HepG2 (cell line): ENCODE results near the gene GNG13.

Experiments
- ATF2 ChIP-seq: sonication (generic); formaldehyde crosslinking; IDR thresholded peaks from 2 replicates; pipeline ENCODE4 v1.4.0; 2020; ENCODE audit warnings: missing genetic modification reagents
- CTCF ChIP-seq: sonication (generic); formaldehyde crosslinking; IDR thresholded peaks from 2 replicates; pipeline ENCODE4 v1.5.0; 2020; ENCODE audit warnings: mild to moderate bottlenecking, missing genetic modification reagents, moderate library complexity
- HOXA7 ChIP-seq: sonication (generic); formaldehyde crosslinking; IDR thresholded peaks from 2 replicates; pipeline ENCODE4 v1.8.1; 2022; ENCODE audit warnings: mild to moderate bottlenecking, missing genetic modification reagents, moderate library complexity
- PAXIP1 ChIP-seq: sonication (generic); formaldehyde crosslinking; conservative IDR thresholded peaks from 2 replicates; pipeline ENCODE4 v1.4.0; 2020; ENCODE audit warnings: mild to moderate bottlenecking, missing genetic modification reagents, moderate library complexity
- POLR2AphosphoS5 ChIP-seq: IDR thresholded peaks from 2 replicates; pipeline ENCODE4 v1.6.1; 2012; ENCODE audit warnings: low read depth, low read length
- RAD21 ChIP-seq: fragments of 450-650 bp; formaldehyde crosslinking; IDR thresholded peaks from 2 replicates; pipeline ENCODE4 v1.5.0; 2020; ENCODE audit warnings: mild to moderate bottlenecking
- RELA ChIP-seq: sonication (generic); formaldehyde crosslinking; IDR thresholded peaks from 2 replicates; pipeline ENCODE4 v1.4.0; 2020; ENCODE audit warnings: missing genetic modification reagents
- REST ChIP-seq, 2 experiments: IDR thresholded peaks; 2 replicates each; pipeline ENCODE4 v1.6.1; 2011 to 2012; ENCODE audit warnings: low read length in 2 of 2, borderline replicate concordance in 1 of 2, low read depth in 1 of 2, mild to moderate bottlenecking in 1 of 2, moderate library complexity in 1 of 2
- SIN3A ChIP-seq: IDR thresholded peaks from 2 replicates; pipeline ENCODE4 v1.6.1; 2011; ENCODE audit warnings: low read depth, mild to moderate bottlenecking, control low read depth, low read length, borderline replicate concordance
- SMAD3 ChIP-seq: sonication (generic); formaldehyde crosslinking; IDR thresholded peaks from 2 replicates; pipeline ENCODE4 v1.4.0; 2020; ENCODE audit warnings: missing genetic modification reagents
- TP53 ChIP-seq: sonication (generic); formaldehyde crosslinking; conservative IDR thresholded peaks from 2 replicates; pipeline ENCODE4 v1.4.0; 2020; ENCODE audit warnings: missing genetic modification reagents
- ZBTB44 ChIP-seq: sonication (generic); formaldehyde crosslinking; IDR thresholded peaks from 2 replicates; pipeline ENCODE4 v1.4.0; 2020; ENCODE audit warnings: missing genetic modification reagents
- ZFX ChIP-seq: sonication (generic); formaldehyde crosslinking; IDR thresholded peaks from 2 replicates; pipeline ENCODE4 v1.4.0; 2020; ENCODE audit warnings: mild to moderate bottlenecking, low read depth, missing genetic modification reagents, moderate library complexity
- ZNF776 ChIP-seq: sonication (generic); formaldehyde crosslinking; IDR thresholded peaks from 2 replicates; pipeline ENCODE4 v1.4.0; 2020; ENCODE audit warnings: mild to moderate bottlenecking, missing genetic modification reagents

GRCh38 chr16:761625-762513 lies 38.7 kb downstream of the GNG13 start:
- no peak for TF ChIP-seq RAD21 (CRISPR knock-in tag)
- no peak for TF ChIP-seq ZNF776 (CRISPR knock-in tag)
- TF ChIP-seq CTCF (CRISPR knock-in tag) = no peak
- no peak for TF ChIP-seq SIN3A
- no peak for TF ChIP-seq PAXIP1
- TF ChIP-seq HOXA7 (CRISPR knock-in tag) = no peak
- no peak for TF ChIP-seq POLR2AphosphoS5
- no peak for TF ChIP-seq SMAD3 (CRISPR knock-in tag)
- no peak for TF ChIP-seq ZFX (CRISPR knock-in tag)
- no peak for TF ChIP-seq ATF2 (CRISPR knock-in tag)
- no peak for TF ChIP-seq TP53 (CRISPR knock-in tag)
- TF ChIP-seq REST (IDR thresholded peaks at IDR 0.05; ENCODE audit: borderline replicate concordance in 1 of 2, low read depth in 1 of 2, low read length in 2 of 2) = no peak
- no peak for TF ChIP-seq RELA (CRISPR knock-in tag)
- TF ChIP-seq ZBTB44 (CRISPR knock-in tag) = no peak
